A549 treated with CpdA at 1 μM for 4 hours (cell line): ENCODE measurements around the gene OLFML3. TPM values are rescaled to one million over a fixed set of nuclear protein-coding genes. Genes with fewer than 3 reads are reported as not detected.

Source experiments
- total RNA-seq: library from RNA; stranded (reverse); fragments of 200-300 nt; extraction: Qiagen RNA extraction; gene quantifications from 5 replicates; pipeline ENCODE4 v1.2.3, GENCODE V29; 2022; ENCODE audit warnings: low read depth

Gene OLFML3
- total RNA-seq: 3.4 to 4.1 TPM (median 4.1 TPM) in 5 replicates

GRCh38 chr1:113978863-113979702, at the start of gene OLFML3:
OLFML3 (plus strand) TSS chr1:113979474; CDS start chr1:113979517, 43 bp downstream.

Other genes with a start within 250 kb of the OLFML3 start
- gene PHTF1, start 220.0 kb upstream of the OLFML3 start, total RNA-seq: 16.1 to 20.5 TPM (median 16.8 TPM) in 5 replicates
- 3.3 to 5.0 TPM (median 4.1 TPM) in 5 replicates for gene RSBN1, start 167.0 kb upstream of the OLFML3 start, total RNA-seq
- not detected in 5 replicates for gene PTPN22, start 107.8 kb upstream of the OLFML3 start, total RNA-seq
- 0.48 to 1.7 TPM (median 0.85 TPM) in 4 of 5 replicates, not detected in the other for gene BCL2L15, start 91.9 kb upstream of the OLFML3 start, total RNA-seq
- gene AP4B1, start 74.7 kb upstream of the OLFML3 start, total RNA-seq: 8.6 to 11.7 TPM (median 9.7 TPM) in 5 replicates
- 7.7 to 10.9 TPM (median 9.7 TPM) in 5 replicates for gene DCLRE1B, start 74.1 kb upstream of the OLFML3 start, total RNA-seq
- gene HIPK1, start 50.1 kb upstream of the OLFML3 start, total RNA-seq: 15.1 to 16.6 TPM (median 15.7 TPM) in 5 replicates
- gene SYT6, start 174.4 kb downstream of the OLFML3 start, total RNA-seq: 0.66 to 0.90 TPM (median 0.72 TPM) in 5 replicates